Esophagus squamous epithelium (tissue), 5 donors: ENCODE results near the gene SPG11. TPM values are rescaled to one million over a fixed set of nuclear protein-coding genes. Genes with fewer than 3 reads are reported as not detected.

Experiments
- DNase-seq: peaks from one replicate; lab custom pipeline; 2025; lab: John Stamatoyannopoulos, UW
- H3K27ac ChIP-seq, 4 donors: fragments of 200-600 bp; sonication (generic); one replicate each; pipeline ENCODE4 v1.5.1; 2016 to 2019; ENCODE audit warnings: mild to moderate bottlenecking in 1 of 4
- H3K27me3 ChIP-seq, 4 donors: fragments of 200-600 bp; sonication (generic); 1 replicate in 3 of 4; 2 replicates in 1 of 4; pipeline versions ENCODE4 v1.5.1 to v1.6.0; 2017 to 2021; ENCODE audit warnings: antibody characterized with exemption in 1 of 4
- H3K36me3 ChIP-seq, 3 donors: fragments of 200-600 bp; sonication (generic); one replicate each; pipeline ENCODE4 v1.5.1; 2016 to 2019
- H3K4me1 ChIP-seq, 3 donors: fragments of 200-600 bp; sonication (generic); one replicate each; pipeline ENCODE4 v1.5.1; 2017 to 2019
- H3K4me3 ChIP-seq, 4 donors: fragments of 200-600 bp; sonication (generic); 1 replicate in 3 of 4; 2 replicates in 1 of 4; pipeline ENCODE4 v1.5.1; 2016 to 2019; ENCODE audit warnings: mild to moderate bottlenecking in 2 of 4, moderate library complexity in 1 of 4
- H3K9me3 ChIP-seq, 3 donors: fragments of 200-600 bp; sonication (generic); one replicate each; pipeline ENCODE4 v1.5.1; 2016 to 2019
- CTCF ChIP-seq, 6 experiments: fragments of 450-650 bp in 4 of 6; fragments of 200-600 bp in 2 of 6; sonication (generic) in 2 of 6; IDR thresholded peaks; one replicate each; pipeline ENCODE4 v1.5.1; 2016 to 2019; ENCODE audit warnings: antibody characterized with exemption in 6 of 6, mild to moderate bottlenecking in 4 of 6, moderate library complexity in 4 of 6
- POLR2A ChIP-seq, 4 donors: fragments of 450-650 bp; IDR thresholded peaks; one replicate each; pipeline ENCODE4 v1.6.1; 2017; ENCODE audit warnings: antibody characterized with exemption in 4 of 4, mild to moderate bottlenecking in 4 of 4, moderate library complexity in 3 of 4
- WGBS, 2 donors: methylation state at CpG; one replicate each; pipeline ENCODE4 v1.1.5; 2018; 5-methylcytosine and 5-hydroxymethylcytosine counted together
- intact Hi-C: fragments of 100-400 bp; cut with DNase I; formaldehyde crosslinking; loops from one replicate; pipeline ENCODE4 v1.15.0; 2022
- total RNA-seq, 4 donors: library from RNA; depleted of rRNA; stranded (reverse); fragments of >200 nt; gene quantifications; one replicate each; pipeline ENCODE4 v1.1.0, GENCODE V29; 2016
- donor health status: DM: yes; HTN: yes; CAD: no.

SPG11 gene
- total RNA-seq, 4 donors from 2014 or later = 43.9 to 84.3 (median 50.0) TPM

DNA sequence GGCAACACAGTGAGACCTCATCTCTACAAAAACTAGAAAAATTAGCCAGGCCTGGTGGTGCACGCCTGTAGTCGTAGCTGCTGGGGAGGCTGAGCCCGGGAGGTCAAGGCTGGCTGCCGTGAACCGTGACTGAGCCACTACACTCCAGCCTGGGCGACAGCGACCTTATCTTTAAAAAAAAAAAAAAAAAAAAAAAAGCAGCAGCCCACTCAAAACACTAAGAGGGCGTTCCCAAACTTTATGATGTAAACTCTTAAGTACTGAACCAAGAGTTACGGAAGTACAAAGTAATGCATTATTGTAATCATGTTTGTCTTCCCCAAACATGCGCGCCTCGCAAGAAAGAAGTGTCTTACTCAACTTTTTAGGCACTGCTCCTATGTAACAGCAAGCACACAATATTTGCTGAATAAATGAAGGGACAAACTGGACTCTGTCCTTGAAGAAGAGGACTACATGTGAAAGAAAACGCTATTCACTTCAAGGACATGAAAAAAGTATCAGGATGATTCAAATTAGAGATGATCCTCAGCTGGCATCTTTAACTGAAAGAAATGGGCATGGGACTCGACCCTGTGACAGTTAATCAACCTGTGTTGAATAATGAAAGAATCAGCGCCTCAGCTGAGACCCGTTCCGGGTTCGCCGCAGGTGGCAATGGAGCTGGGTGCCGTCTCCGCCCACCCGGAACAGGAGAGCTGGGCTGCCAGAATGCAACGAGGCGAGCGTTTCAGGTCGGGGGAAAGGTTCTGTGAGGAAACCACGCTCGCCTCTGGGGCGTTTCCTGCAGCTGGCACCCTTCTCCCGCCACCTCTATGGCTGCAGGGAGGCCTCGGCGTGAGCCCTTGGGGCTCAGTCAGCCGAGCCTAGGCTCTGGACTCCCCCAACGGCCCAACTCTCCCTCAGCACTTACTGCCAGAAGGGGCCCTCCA, 718 bp downstream of the SPG11 start:
- H3K4me1 ChIP-seq = peaks cover 9 to 36% (median 10%) of the 10 kb centered on the region in 3 donors
- no peaks in the 10 kb centered on the region for H3K27me3 ChIP-seq
- H3K36me3 ChIP-seq = peaks cover 0 to 29% (median 0%) of the 10 kb centered on the region in 3 donors
- 15 to 24% methylated on average over 19 to 25 of the region's 34 CpGs for WGBS, 2 donors
- TF ChIP-seq CTCF (IDR thresholded peaks at IDR 0.05) (no peak), POLR2A (IDR thresholded peaks at IDR 0.05) (peak in 1 of 4 donors; percentile 26)
- peak overlapping the region; percentile 96 to 100 (median 100) for H3K4me3 ChIP-seq
- H3K27ac ChIP-seq = peak overlapping the region; percentile 98 to 100 (median 98)
- H3K9me3 ChIP-seq = no peaks in the 10 kb centered on the region
- DNase-seq = peak; percentile 32
- intact Hi-C loops = loop anchor here (10.0 kb wide), 1 partner anchor 72 kb away; the partner anchor contains the start of gene TRIM69

DNA sequence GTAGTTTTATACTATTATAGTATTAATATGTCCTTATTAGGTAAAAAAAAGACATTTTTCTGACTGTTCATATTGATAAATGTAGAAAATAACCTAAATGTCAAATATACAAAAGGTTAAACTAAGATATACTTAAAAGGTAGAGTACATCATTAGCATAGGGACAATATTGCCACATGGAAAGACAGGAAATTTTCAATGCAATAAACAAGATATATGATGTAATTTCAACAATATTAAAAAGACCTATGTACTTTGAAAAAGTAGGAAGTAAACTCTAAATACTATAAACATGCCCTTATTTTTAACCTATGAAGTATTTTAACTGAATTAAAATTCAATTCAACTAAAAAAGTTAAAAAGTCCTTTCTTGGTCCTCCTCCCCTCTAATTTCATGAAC, 1.9 kb downstream of the SPG11 start:
- Histone ChIP-seq H3K36me3 (peaks cover 0 to 40% (median 2%) of the 10 kb centered on the region in 3 donors), H3K4me3 (no peak overlapping the region), H3K9me3 (no peaks in the 10 kb centered on the region), H3K27ac (peak overlapping the region in 2 of 4 donors; percentile 99 to 100), H3K27me3 (no peaks in the 10 kb centered on the region), H3K4me1 (peaks cover 9 to 36% (median 10%) of the 10 kb centered on the region in 3 donors)
- no peak for TF ChIP-seq POLR2A (IDR thresholded peaks at IDR 0.05)
- TF ChIP-seq CTCF (IDR thresholded peaks at IDR 0.05) = no peak
- intact Hi-C loops = loop anchor here (10.0 kb wide), 1 partner anchor 73 kb away; the partner anchor contains the start of gene TRIM69
- DNase-seq = no peak

GRCh38 chr15:44659056-44659455, 4.4 kb downstream of the SPG11 start:
- DNase-seq = no peak
- Histone ChIP-seq H3K4me3 (no peak overlapping the region), H3K27me3 (no peaks in the 10 kb centered on the region), H3K9me3 (no peaks in the 10 kb centered on the region), H3K27ac (no peak overlapping the region), H3K36me3 (peaks cover 2 to 65% (median 6%) of the 10 kb centered on the region in 3 donors), H3K4me1 (peaks cover 9 to 31% (median 10%) of the 10 kb centered on the region in 3 donors)
- TF ChIP-seq POLR2A (IDR thresholded peaks at IDR 0.05) (no peak), CTCF (IDR thresholded peaks at IDR 0.05) (no peak)
- WGBS, 2 donors = 93 to 97% methylated on average over 3 of the region's 3 CpGs
- intact Hi-C loops = no loop called here

- no peak for DNase-seq
- Histone ChIP-seq H3K4me1 (peaks cover 8 to 22% (median 9%) of the 10 kb centered on the region in 3 donors), H3K27me3 (no peaks in the 10 kb centered on the region), H3K36me3 (peaks cover 2 to 82% (median 8%) of the 10 kb centered on the region in 3 donors), H3K4me3 (no peak overlapping the region), H3K9me3 (no peaks in the 10 kb centered on the region), H3K27ac (no peak overlapping the region)
- intact Hi-C loops = no loop called here
- TF ChIP-seq CTCF (IDR thresholded peaks at IDR 0.05) = no peak
These were observed 6.1 kb downstream of the SPG11 start for GRCh38 chr15:44657378-44657777.

DNA sequence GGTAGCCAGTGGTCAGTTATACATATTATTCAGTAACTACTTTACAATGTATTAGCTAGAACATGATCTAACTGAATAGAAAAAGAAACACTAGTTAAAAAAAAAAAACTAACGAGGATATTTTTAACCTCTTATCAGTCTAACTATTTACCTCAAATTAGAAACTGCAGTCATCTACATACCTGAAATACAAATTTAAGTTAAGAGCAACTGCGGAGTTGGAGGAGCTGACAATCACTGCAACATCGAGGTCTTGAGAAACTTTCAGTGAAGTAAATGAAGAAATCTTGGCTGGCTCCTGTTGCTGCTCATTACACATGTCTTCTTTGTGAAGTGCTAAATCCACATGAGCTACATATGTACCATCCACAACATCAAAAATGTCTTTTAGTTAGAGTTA, 6.5 kb downstream of the SPG11 start:
- Histone ChIP-seq H3K4me3 (no peak overlapping the region), H3K27me3 (no peaks in the 10 kb centered on the region), H3K4me1 (peaks cover 4 to 17% (median 5%) of the 10 kb centered on the region in 3 donors), H3K36me3 (peaks cover 2 to 87% (median 8%) of the 10 kb centered on the region in 3 donors), H3K9me3 (no peaks in the 10 kb centered on the region), H3K27ac (no peak overlapping the region)
- intact Hi-C loops = no loop called here
- TF ChIP-seq CTCF (IDR thresholded peaks at IDR 0.05) (no peak), POLR2A (IDR thresholded peaks at IDR 0.05) (no peak)
- DNase-seq = no peak
- 93 to 97% methylated on average over 3 of the region's 3 CpGs for WGBS, 2 donors
